Ramos (cell line): ENCODE measurements around the gene TRIM17.

Source experiments
- in situ Hi-C: fragments of 300-500 bp; cut with MboI; formaldehyde crosslinking; loops from one replicate; pipeline ENCODE4 v1.14.3; 2022; ENCODE audit warnings: low sequenced_read_pairs; ENCODE audit not compliant: unreplicated experiment

TRIM17 gene

DNA sequence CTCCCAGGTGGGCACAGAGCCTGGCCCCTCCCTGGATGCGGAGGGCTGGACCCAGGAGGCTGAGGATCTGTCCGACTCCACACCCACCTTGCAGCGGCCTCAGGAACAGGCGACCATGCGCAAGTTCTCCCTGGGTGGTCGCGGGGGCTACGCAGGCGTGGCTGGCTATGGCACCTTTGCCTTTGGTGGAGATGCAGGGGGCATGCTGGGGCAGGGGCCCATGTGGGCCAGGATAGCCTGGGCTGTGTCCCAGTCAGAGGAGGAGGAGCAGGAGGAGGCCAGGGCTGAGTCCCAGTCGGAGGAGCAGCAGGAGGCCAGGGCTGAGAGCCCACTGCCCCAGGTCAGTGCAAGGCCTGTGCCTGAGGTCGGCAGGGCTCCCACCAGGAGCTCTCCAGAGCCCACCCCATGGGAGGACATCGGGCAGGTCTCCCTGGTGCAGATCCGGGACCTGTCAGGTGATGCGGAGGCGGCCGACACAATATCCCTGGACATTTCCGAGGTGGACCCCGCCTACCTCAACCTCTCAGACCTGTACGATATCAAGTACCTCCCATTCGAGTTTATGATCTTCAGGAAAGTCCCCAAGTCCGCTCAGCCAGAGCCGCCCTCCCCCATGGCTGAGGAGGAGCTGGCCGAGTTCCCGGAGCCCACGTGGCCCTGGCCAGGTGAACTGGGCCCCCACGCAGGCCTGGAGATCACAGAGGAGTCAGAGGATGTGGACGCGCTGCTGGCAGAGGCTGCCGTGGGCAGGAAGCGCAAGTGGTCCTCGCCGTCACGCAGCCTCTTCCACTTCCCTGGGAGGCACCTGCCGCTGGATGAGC is 44.3 kb downstream of the TRIM17 start:
- in situ Hi-C loops, result no loop called here

DNA sequence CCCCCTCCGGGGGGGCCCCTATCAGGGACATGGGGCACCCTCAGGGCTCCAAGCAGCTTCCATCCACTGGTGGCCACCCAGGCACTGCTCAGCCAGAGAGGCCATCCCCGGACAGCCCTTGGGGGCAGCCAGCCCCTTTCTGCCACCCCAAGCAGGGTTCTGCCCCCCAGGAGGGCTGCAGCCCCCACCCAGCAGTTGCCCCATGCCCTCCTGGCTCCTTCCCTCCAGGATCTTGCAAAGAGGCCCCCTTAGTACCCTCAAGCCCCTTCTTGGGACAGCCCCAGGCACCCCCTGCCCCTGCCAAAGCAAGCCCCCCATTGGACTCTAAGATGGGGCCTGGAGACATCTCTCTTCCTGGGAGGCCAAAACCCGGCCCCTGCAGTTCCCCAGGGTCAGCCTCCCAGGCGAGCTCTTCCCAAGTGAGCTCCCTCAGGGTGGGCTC is 44.9 kb downstream of the TRIM17 start:
- in situ Hi-C loops, result no loop called here

- in situ Hi-C loops, result no loop called here
Observed at GRCh38 chr1:228370941-228371740, 45.5 kb downstream of the TRIM17 start.

- in situ Hi-C loops, result no loop called here
Observed at GRCh38 chr1:228370439-228370940, 46.2 kb downstream of the TRIM17 start.

GRCh38 chr1:228369608-228370438 is 46.8 kb downstream of the TRIM17 start:
- in situ Hi-C loops, result no loop called here

DNA sequence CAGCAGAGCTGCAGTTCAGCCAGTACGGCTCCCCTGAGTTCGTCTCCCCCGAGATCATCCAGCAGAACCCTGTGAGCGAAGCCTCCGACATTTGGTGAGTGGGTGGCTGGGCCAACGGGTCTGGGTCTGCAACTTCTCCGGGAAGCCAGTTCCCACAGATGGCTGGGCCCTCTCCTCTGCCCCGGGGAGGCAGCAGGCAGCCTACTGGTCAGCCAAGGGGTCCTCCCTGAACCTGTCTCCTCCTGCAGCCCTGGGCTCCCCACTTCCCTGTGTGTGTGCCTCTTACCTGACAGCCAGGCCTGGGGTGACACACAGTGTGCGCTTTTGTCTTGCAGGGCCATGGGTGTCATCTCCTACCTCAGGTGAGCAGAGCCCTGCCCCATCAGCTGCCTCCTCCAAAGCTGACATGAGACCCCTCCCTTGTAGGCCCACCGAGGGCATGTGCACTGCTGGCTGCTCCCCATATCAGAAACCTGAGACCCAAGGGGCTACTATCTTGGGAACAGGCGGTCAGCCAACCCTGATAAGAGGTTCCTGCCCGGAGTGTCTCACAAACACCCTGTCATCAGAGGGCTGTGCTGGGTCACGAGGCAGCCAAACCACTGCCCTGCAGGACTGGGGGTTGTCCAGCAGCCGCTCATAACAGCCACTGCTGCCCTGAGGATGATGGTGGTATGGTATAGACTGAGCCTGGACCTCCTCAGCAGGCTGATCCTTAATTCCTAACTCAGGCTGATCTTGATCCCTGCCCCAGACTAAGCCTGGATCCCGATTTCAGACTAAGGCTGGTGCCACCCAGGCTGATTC is 47.7 kb downstream of the TRIM17 start:
- in situ Hi-C loops, result no loop called here

- in situ Hi-C loops, result no loop called here
Observed at GRCh38 chr1:228367798-228368791, 48.6 kb downstream of the TRIM17 start.

GRCh38 chr1:228366866-228367741 is 49.6 kb downstream of the TRIM17 start:
- in situ Hi-C loops, result no loop called here

GRCh38 chr1:228366062-228366865 is 50.4 kb downstream of the TRIM17 start:
- in situ Hi-C loops, result no loop called here

- in situ Hi-C loops, result no loop called here
Observed at GRCh38 chr1:228365271-228366061, 51.2 kb downstream of the TRIM17 start.

- in situ Hi-C loops, result no loop called here
Observed at GRCh38 chr1:228364706-228365213, 51.9 kb downstream of the TRIM17 start.

DNA sequence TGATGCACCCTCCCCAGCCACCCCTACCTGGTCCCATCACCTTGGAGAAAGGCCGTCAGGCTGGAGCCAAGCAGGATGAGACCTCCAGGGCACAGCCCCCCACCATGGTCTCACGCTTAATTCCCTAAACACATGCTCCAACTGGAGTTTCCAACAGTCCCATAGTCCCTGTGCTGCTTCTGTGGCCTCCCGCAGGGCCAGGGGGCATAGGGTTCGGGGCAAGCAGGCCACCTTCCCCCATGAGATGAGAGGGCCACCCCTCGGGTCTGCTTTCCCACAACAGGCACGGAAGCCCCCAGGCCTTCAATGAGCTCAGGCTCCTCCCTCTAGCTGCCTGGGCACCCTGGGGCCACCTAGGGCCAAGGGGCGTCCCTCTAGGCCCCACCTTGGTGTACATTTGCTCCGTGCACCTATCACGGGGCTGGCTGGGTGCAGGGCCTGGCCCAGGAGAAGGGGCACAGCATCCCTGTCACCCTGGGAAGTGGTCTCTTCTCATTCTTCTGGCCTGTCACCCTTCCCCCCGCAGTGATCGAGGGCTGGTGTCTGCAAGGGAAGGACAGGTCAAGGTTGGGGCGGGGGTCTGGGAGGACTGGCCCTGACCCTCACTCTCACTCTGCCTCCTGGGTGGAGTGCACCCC is 52.5 kb downstream of the TRIM17 start:
- in situ Hi-C loops, result no loop called here

- in situ Hi-C loops, result no loop called here
Observed at GRCh38 chr1:228363686-228364067, 53.0 kb downstream of the TRIM17 start.

DNA sequence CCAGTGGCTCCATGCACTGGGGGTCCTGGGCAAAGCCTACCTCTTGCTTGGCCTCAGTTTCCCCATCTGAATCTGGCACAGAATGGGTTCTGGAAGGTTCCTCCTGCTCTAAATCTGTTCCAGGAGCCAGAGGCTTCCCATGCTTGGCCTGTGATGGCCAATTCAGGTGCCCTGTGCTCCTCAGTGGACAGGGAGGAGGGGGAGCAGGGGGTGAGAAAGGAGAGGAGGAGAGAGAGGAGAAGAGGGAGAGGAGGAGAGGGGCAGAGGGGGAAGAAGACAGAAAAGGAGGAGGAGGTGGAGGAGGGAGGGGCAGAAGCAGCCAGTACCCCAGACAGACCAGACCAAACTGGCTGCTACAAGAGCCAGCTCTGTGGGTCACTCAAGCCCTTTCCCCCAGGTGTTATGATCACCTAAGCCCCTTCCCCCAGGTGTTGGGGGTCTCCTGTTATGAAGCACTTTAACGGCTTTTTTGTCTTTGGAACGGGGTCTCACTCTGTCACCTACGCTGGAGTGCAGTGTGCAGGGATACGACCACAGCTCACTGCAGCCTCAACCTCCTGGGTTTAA is 53.7 kb downstream of the TRIM17 start:
- in situ Hi-C loops, result no loop called here
